CD4-positive, CD25-positive, alpha-beta regulatory T cell (primary cell): ENCODE measurements around the gene SDS. TPM values are rescaled to one million over a fixed set of nuclear protein-coding genes. Genes with fewer than 3 reads are reported as not detected.

Source experiments
- ATAC-seq, 2 donors: fragments of 150-1000 bp; cut with Tn5 transposase; one replicate each; pipeline ENCODE4 v1.10.0; 2021; ENCODE audit warnings: low read depth in 2 of 2, moderate number of reproducible peaks in 2 of 2, moderate library complexity in 1 of 2
- DNase-seq, 3 donors: peaks; one replicate each; pipeline versions ENCODE4 v3.0.0 to v3.0.0-alpha.2; 2012 to 2022; ENCODE audit warnings: mixed read lengths in 1 of 3
- H3K27ac ChIP-seq: one replicate; pipeline ENCODE4 v1.7.0; 2013; ENCODE audit warnings: mild to moderate bottlenecking, low read length; ENCODE audit not compliant: insufficient read depth, poor library complexity, severe bottlenecking
- H3K27me3 ChIP-seq: one replicate; pipeline ENCODE4 v1.7.0; 2013; ENCODE audit warnings: low read length; ENCODE audit not compliant: control insufficient read depth, insufficient read depth
- H3K36me3 ChIP-seq: one replicate; pipeline ENCODE4 v1.7.0; 2013; ENCODE audit warnings: mild to moderate bottlenecking, low read length, moderate library complexity; ENCODE audit not compliant: control insufficient read depth, insufficient read depth
- H3K4me1 ChIP-seq: 2 replicates; pipeline ENCODE4 v1.7.0; 2013; ENCODE audit warnings: mild to moderate bottlenecking, low read length; ENCODE audit not compliant: insufficient read depth, control insufficient read depth, poor library complexity, severe bottlenecking
- H3K4me3 ChIP-seq: one replicate; pipeline ENCODE4 v1.7.0; 2013; ENCODE audit warnings: low read depth, mild to moderate bottlenecking, low read length, moderate library complexity
- H3K9me3 ChIP-seq, 2 experiments: 1 replicate in 1 of 2; 2 replicates in 1 of 2; pipeline ENCODE4 v1.7.0; 2013; ENCODE audit warnings: low read length in 2 of 2, mild to moderate bottlenecking in 1 of 2, moderate library complexity in 1 of 2; ENCODE audit not compliant: control insufficient read depth in 2 of 2
- H3K27ac Mint-ChIP-seq, 3 donors: one replicate each; pipeline ENCODE4 v1.8.0; 2020 to 2022; ENCODE audit warnings: mild to moderate bottlenecking in 3 of 3, mixed read lengths in 3 of 3, moderate library complexity in 2 of 3
- H3K27me3 Mint-ChIP-seq: one replicate; pipeline ENCODE4 v1.8.0; 2022; ENCODE audit warnings: mild to moderate bottlenecking, mixed read lengths
- H3K36me3 Mint-ChIP-seq: one replicate; pipeline ENCODE4 v1.8.0; 2020; ENCODE audit warnings: mixed read lengths
- H3K4me1 Mint-ChIP-seq, 4 donors: one replicate each; pipeline ENCODE4 v1.8.0; 2020 to 2022; ENCODE audit warnings: mixed read lengths in 4 of 4, mild to moderate bottlenecking in 1 of 4
- H3K4me3 Mint-ChIP-seq, 4 donors: one replicate each; pipeline ENCODE4 v1.8.0; 2020 to 2022; ENCODE audit warnings: mild to moderate bottlenecking in 4 of 4, mixed read lengths in 4 of 4, moderate library complexity in 3 of 4
- H3K9me3 Mint-ChIP-seq, 7 donors: one replicate each; pipeline ENCODE4 v1.8.0; 2020 to 2022; ENCODE audit warnings: mixed read lengths in 7 of 7, mild to moderate bottlenecking in 3 of 7, moderate library complexity in 2 of 7
- polyA plus RNA-seq, 4 donors: library from polyadenylated mRNA; unstranded; fragments of 300-500 nt; fragmentation: Illumina TruSeq; gene quantifications; one replicate each; pipeline ENCODE4 v1.2.3, GENCODE V29; 2021
- total RNA-seq: library from RNA; stranded (reverse); gene quantifications from one replicate; pipeline ENCODE4 v1.2.3, GENCODE V29; 2022

Gene SDS
- total and polyA plus RNA-seq, 5 donors from 2014 or later: not detected

GRCh38 chr12:113436993-113437728, 33.5 kb upstream of the SDS start:
- no peak overlapping the region for H3K4me3 Mint-ChIP-seq
- H3K27me3 Mint-ChIP-seq: peaks cover 4% of the 10 kb centered on the region
- no peaks in the 10 kb centered on the region for H3K4me1 ChIP-seq
- H3K4me3 ChIP-seq: no peak overlapping the region
- no peaks in the 10 kb centered on the region for H3K36me3 ChIP-seq
- H3K27me3 ChIP-seq: peaks cover 5% of the 10 kb centered on the region
- DNase-seq (no peak), ATAC-seq (no peak)
- no peaks in the 10 kb centered on the region for H3K9me3 ChIP-seq
- H3K4me1 Mint-ChIP-seq: no peaks in the 10 kb centered on the region
- no peaks in the 10 kb centered on the region for H3K36me3 Mint-ChIP-seq
- H3K27ac ChIP-seq: no peak overlapping the region
- no peak overlapping the region for H3K27ac Mint-ChIP-seq
- H3K9me3 Mint-ChIP-seq: peaks cover 0 to 1% (median 0%) of the 10 kb centered on the region in 7 donors

GRCh38 chr12:113436586-113436985, 32.9 kb upstream of the SDS start:
- H3K27me3 ChIP-seq: peaks cover 5% of the 10 kb centered on the region
- Mint-ChIP-seq H3K36me3 (no peaks in the 10 kb centered on the region), H3K27me3 (peaks cover 4% of the 10 kb centered on the region)

GRCh38 chr12:113435367-113435766, 31.7 kb upstream of the SDS start:
- H3K4me1 Mint-ChIP-seq: no peaks in the 10 kb centered on the region
- no peaks in the 10 kb centered on the region for H3K4me1 ChIP-seq
- no peak for ATAC-seq
- H3K27me3 ChIP-seq: peaks cover 5% of the 10 kb centered on the region
- H3K36me3 Mint-ChIP-seq: no peaks in the 10 kb centered on the region
- no peak overlapping the region for H3K4me3 ChIP-seq
- H3K9me3 Mint-ChIP-seq: peaks cover 0 to 1% (median 0%) of the 10 kb centered on the region in 7 donors
- H3K9me3 ChIP-seq: no peaks in the 10 kb centered on the region
- no peak overlapping the region for H3K4me3 Mint-ChIP-seq
- H3K27ac Mint-ChIP-seq: no peak overlapping the region
- H3K36me3 ChIP-seq: no peaks in the 10 kb centered on the region
- H3K27ac ChIP-seq: no peak overlapping the region
- H3K27me3 Mint-ChIP-seq: peaks cover 9% of the 10 kb centered on the region
- DNase-seq: no peak

More at GRCh38 chr12:113436586-113436985, 32.9 kb upstream of the SDS start:
- DNase-seq (no peak), ATAC-seq (no peak)
- Histone ChIP-seq H3K4me1 (no peaks in the 10 kb centered on the region), H3K27ac (no peak overlapping the region), H3K36me3 (no peaks in the 10 kb centered on the region), H3K9me3 (no peaks in the 10 kb centered on the region), H3K4me3 (no peak overlapping the region)
- Mint-ChIP-seq H3K9me3 (peaks cover 0 to 1% (median 0%) of the 10 kb centered on the region in 7 donors), H3K27ac (no peak overlapping the region), H3K4me1 (no peaks in the 10 kb centered on the region), H3K4me3 (no peak overlapping the region)

- Mint-ChIP-seq H3K27ac (no peak overlapping the region), H3K27me3 (peaks cover 8% of the 10 kb centered on the region), H3K4me3 (no peak overlapping the region), H3K9me3 (peaks cover 0 to 7% (median 0%) of the 10 kb centered on the region in 7 donors), H3K4me1 (no peaks in the 10 kb centered on the region), H3K36me3 (no peaks in the 10 kb centered on the region)
- Histone ChIP-seq H3K36me3 (no peaks in the 10 kb centered on the region), H3K27ac (no peak overlapping the region), H3K4me1 (no peaks in the 10 kb centered on the region), H3K27me3 (no peaks in the 10 kb centered on the region), H3K4me3 (no peak overlapping the region), H3K9me3 (no peaks in the 10 kb centered on the region)
- DNase-seq (no peak), ATAC-seq (no peak)
Observed at GRCh38 chr12:113432986-113433385, 29.3 kb upstream of the SDS start.

GRCh38 chr12:113428482-113428881, 24.8 kb upstream of the SDS start:
- Histone ChIP-seq H3K36me3 (no peaks in the 10 kb centered on the region), H3K4me1 (no peaks in the 10 kb centered on the region), H3K27ac (no peak overlapping the region), H3K27me3 (no peaks in the 10 kb centered on the region), H3K9me3 (no peaks in the 10 kb centered on the region), H3K4me3 (no peak overlapping the region)
- Mint-ChIP-seq H3K4me3 (no peak overlapping the region), H3K27me3 (peaks cover 10% of the 10 kb centered on the region), H3K4me1 (no peaks in the 10 kb centered on the region), H3K36me3 (no peaks in the 10 kb centered on the region), H3K9me3 (peaks cover 0 to 7% (median 0%) of the 10 kb centered on the region in 7 donors), H3K27ac (no peak overlapping the region)
- ATAC-seq (no peak), DNase-seq (no peak)

- no peaks in the 10 kb centered on the region for H3K36me3 ChIP-seq
Observed at GRCh38 chr12:113427882-113428281, 24.2 kb upstream of the SDS start.

GRCh38 chr12:113425960-113426453, 22.3 kb upstream of the SDS start:
- peaks cover 0 to 7% (median 0%) of the 10 kb centered on the region in 7 donors for H3K9me3 Mint-ChIP-seq
- H3K27ac Mint-ChIP-seq: no peak overlapping the region
- ATAC-seq (no peak), DNase-seq (no peak)
- Histone ChIP-seq H3K4me3 (no peak overlapping the region), H3K27me3 (no peaks in the 10 kb centered on the region), H3K9me3 (no peaks in the 10 kb centered on the region), H3K4me1 (no peaks in the 10 kb centered on the region), H3K36me3 (no peaks in the 10 kb centered on the region), H3K27ac (no peak overlapping the region)
- H3K27me3 Mint-ChIP-seq: peaks cover 15% of the 10 kb centered on the region
- H3K4me3 Mint-ChIP-seq: no peak overlapping the region
- peaks cover 0 to 5% (median 0%) of the 10 kb centered on the region in 4 donors for H3K4me1 Mint-ChIP-seq
- no peaks in the 10 kb centered on the region for H3K36me3 Mint-ChIP-seq

More at GRCh38 chr12:113427882-113428281, 24.2 kb upstream of the SDS start:
- peaks cover 10% of the 10 kb centered on the region for H3K27me3 Mint-ChIP-seq
- Histone ChIP-seq H3K4me1 (no peaks in the 10 kb centered on the region), H3K27me3 (no peaks in the 10 kb centered on the region), H3K9me3 (no peaks in the 10 kb centered on the region), H3K4me3 (no peak overlapping the region), H3K27ac (no peak overlapping the region)
- peaks cover 0 to 7% (median 0%) of the 10 kb centered on the region in 7 donors for H3K9me3 Mint-ChIP-seq
- H3K27ac Mint-ChIP-seq: no peak overlapping the region
- no peaks in the 10 kb centered on the region for H3K36me3 Mint-ChIP-seq
- DNase-seq (no peak), ATAC-seq (no peak)
- no peak overlapping the region for H3K4me3 Mint-ChIP-seq
- no peaks in the 10 kb centered on the region for H3K4me1 Mint-ChIP-seq
